Measurements from ENCODE around the gene OR8H3.

Gene OR8H3

DNA sequence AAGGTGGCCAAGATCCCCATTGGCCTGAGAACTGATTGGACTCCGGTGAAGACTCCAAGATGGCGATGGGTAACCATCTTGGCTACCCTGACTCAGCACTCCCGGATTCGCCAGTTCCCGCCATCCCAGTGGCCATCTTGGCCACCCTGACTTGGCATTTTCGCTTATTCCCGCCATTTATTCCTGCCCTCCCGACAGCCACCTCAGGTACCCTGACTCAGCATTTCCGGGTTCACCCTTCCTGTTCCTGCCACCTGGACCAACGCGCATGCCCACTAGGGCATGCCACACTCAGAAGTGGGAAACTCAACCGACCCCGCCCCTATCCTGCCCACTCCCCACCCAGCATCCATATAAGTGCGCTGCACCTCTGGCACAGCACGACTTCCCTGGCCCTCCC is 30.2 kb downstream of the OR8H3 start:
- H3K4me3 ChIP-seq (ENCODE audit: low read depth, low read length): no peak overlapping the region
- TF ChIP-seq, protein P1, sequence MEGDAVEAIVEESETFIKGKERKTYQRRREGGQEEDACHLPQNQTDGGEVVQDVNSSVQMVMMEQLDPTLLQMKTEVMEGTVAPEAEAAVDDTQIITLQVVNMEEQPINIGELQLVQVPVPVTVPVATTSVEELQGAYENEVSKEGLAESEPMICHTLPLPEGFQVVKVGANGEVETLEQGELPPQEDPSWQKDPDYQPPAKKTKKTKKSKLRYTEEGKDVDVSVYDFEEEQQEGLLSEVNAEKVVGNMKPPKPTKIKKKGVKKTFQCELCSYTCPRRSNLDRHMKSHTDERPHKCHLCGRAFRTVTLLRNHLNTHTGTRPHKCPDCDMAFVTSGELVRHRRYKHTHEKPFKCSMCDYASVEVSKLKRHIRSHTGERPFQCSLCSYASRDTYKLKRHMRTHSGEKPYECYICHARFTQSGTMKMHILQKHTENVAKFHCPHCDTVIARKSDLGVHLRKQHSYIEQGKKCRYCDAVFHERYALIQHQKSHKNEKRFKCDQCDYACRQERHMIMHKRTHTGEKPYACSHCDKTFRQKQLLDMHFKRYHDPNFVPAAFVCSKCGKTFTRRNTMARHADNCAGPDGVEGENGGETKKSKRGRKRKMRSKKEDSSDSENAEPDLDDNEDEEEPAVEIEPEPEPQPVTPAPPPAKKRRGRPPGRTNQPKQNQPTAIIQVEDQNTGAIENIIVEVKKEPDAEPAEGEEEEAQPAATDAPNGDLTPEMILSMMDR (IDR thresholded peaks at IDR 0.05; ENCODE audit: borderline replicate concordance, insufficient read depth, low read depth, low read length): no peak

DNA sequence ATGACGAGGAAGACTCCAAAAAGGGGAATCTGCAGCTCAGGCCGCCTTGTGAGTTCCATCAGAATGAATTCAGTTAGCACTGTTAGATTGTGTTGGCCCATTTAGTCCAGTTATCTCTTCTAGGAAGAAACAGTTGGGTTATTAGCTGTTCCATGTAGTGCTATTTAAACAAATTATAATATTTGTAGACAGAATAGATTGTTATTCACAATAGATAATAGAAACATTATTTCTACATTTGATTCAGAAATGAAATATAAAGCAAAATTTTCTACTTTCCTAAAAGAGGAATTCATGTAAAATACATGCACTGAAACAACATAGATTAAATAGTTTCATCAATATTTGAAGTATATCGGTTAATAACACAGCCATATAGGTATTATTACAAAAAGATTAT is 38.0 kb downstream of the OR8H3 start, which contains the start of gene OR8K5:
TSS of gene OR8K5 (minus strand) at position 101 of the 400 bp plus-strand sequence. CDS start at position 101, 0 bp downstream.
- no peak within 1 kb of the TSS for H3K4me3 ChIP-seq (ENCODE audit: low read depth, low read length)
- TF ChIP-seq, protein P1 (IDR thresholded peaks at IDR 0.05; ENCODE audit: borderline replicate concordance, insufficient read depth, low read depth, low read length): no peak

DNA sequence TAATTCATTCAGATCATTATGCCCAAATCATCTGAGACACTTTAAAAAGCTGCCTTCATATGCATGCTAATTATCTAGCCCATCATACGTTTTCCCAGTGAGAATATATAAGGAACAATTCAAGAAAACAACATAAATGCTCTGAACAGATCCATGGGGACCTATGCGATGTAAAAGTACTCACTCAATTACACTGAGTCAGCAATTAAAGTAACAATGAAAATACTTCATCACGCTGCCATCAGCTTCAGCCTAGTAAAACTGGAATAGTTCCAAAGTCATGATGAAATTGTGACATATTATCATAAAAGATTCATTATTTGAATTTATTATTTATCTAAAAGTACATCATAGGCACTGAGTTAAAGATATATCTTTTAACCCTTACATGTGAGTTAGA is 41.6 kb downstream of the OR8H3 start:
- H3K4me3 ChIP-seq (ENCODE audit: low read depth, low read length): no peak overlapping the region
- TF ChIP-seq, protein P1 (IDR thresholded peaks at IDR 0.05; ENCODE audit: borderline replicate concordance, insufficient read depth, low read depth, low read length): no peak

DNA sequence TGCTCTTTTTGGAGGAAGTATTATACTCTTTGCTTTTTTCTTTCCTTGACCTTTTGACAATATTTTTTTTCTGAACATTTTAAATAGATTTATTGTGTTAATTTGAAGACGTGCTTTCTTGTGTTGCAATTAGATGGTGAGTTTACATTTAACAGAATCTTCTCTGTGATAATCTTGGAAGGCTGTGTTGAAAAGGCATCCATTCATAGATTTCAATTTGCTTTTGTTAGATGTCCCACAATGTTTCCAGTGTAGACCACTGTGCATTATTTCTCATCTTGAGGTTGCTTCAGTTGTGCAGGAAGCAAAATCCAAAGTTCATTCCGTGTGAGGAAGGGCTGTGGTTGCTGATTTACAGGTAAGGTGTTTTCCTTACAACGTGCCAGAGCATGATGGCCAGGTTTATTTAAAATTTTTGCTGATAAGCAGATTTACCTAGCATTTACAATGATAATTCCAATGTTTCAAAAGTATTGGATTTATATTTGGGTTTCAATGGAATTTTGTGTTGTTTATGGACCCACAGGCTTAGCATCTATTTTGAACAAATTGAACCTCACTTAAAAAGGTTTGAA is 50.2 kb downstream of the OR8H3 start:
- TF ChIP-seq, protein P1 (IDR thresholded peaks at IDR 0.05; ENCODE audit: borderline replicate concordance, insufficient read depth, low read depth, low read length): no peak
- no peak overlapping the region for H3K4me3 ChIP-seq (ENCODE audit: low read depth, low read length)

Data from GM12875 (cell line).